Activated CD8-positive, alpha-beta T cell treated with anti-CD3 and anti-CD28 coated beads for 36 hours (primary cell): ENCODE data around the gene PLTP. TPM values are rescaled to one million over a fixed set of nuclear protein-coding genes. Genes with fewer than 3 reads are reported as not detected.

ENCODE experiments used
- ATAC-seq: fragments of 200-7000 bp; cut with Tn5 transposase; one replicate; pipeline ENCODE4 v1.10.0; 2021; ENCODE audit warnings: mild to moderate bottlenecking, moderate library complexity
- CTCF ChIA-PET: fragments of 350-600 bp; sonication (Branson Sonifier 250); formaldehyde crosslinking; loops from one replicate; lab custom pipeline; 2021; ENCODE audit warnings: antibody characterized with exemption; lab: Charles Lee
- POLR2A ChIA-PET: fragments of 350-600 bp; sonication (Branson Sonifier 250); formaldehyde crosslinking; loops from one replicate; lab custom pipeline; 2021; ENCODE audit warnings: antibody characterized with exemption; lab: Charles Lee
- DNase-seq: peaks from one replicate; pipeline ENCODE4 v3.0.0-alpha.2; 2020
- H3K27ac Mint-ChIP-seq: one replicate; pipeline ENCODE4 v1.8.0; 2021; ENCODE audit warnings: mild to moderate bottlenecking, mixed read lengths
- H3K27me3 Mint-ChIP-seq: one replicate; pipeline ENCODE4 v1.8.0; 2021; ENCODE audit warnings: mixed read lengths
- H3K36me3 Mint-ChIP-seq: one replicate; pipeline ENCODE4 v1.8.0; 2021; ENCODE audit warnings: low read depth, mixed read lengths
- H3K4me1 Mint-ChIP-seq: one replicate; pipeline ENCODE4 v1.8.0; 2021; ENCODE audit warnings: low read depth, mixed read lengths
- H3K4me3 Mint-ChIP-seq: one replicate; pipeline ENCODE4 v1.8.0; 2021; ENCODE audit warnings: mild to moderate bottlenecking, moderate library complexity, mixed read lengths
- H3K9me3 Mint-ChIP-seq: one replicate; pipeline ENCODE4 v1.8.0; 2021; ENCODE audit warnings: mixed read lengths
- intact Hi-C: fragments of 100-400 bp; cut with micrococcal nuclease; formaldehyde crosslinking; loops from one replicate; pipeline ENCODE4 v1.10.0; 2022
- total RNA-seq, 2 experiments: library from RNA; stranded (reverse); gene quantifications; one replicate each; pipeline ENCODE4 v1.2.3, GENCODE V29; 2021
- TF ChIP-seq, protein P1 (sequence below): fragments of 200-600 bp; IDR thresholded peaks from one replicate; pipeline ENCODE4 v1.8.0; 2022; ENCODE audit warnings: antibody characterized with exemption, mild to moderate bottlenecking

The PLTP gene
- total RNA-seq, 2 experiments from 2014 or later: 7.4 to 8.6 TPM

DNA sequence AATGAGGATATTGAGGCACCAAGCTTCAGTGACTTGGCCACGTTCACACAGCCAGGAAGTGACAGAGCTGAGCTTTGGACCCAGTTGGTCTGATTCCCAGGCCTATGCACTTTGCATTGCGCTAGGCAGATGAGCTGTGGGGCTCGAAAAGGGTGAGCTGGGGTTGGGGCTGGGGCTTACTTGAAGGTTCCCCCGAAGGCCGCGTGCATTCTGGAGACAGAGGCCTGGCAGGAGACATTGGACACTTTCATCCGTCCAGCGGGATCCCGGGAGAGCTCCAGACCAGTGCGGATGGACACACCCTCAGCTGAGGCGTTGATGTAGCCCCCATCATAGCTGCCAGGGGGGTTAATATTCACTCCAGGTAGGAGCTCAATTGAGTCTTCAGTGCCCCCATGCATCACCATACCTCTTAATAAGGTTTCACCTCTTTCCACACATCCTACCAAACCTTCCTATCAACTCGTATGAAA is 2.6 kb downstream of the PLTP start:
- Mint-ChIP-seq H3K27ac (no peak overlapping the region), H3K9me3 (no peaks in the 10 kb centered on the region), H3K4me3 (no peak overlapping the region), H3K4me1 (peaks cover 17% of the 10 kb centered on the region), H3K27me3 (peaks cover 5% of the 10 kb centered on the region), H3K36me3 (no peaks in the 10 kb centered on the region)
- intact Hi-C loops: no loop called here
- ChIA-PET CTCF (interaction anchor here (0.7 to 1.9 kb wide), 2 partner anchors 24 to 60 kb away, joined by 3 to 7 read pairs; no protein-coding TSS in a partner anchor), POLR2A (interaction anchor here (0.5 to 4.4 kb wide), 8 partner anchors 9 to 827 kb away, joined by 3 to 35 read pairs (median 6); partner anchors contain the start of genes CTSA, NEURL2, PCIF1 and UBE2C)
- TF ChIP-seq, protein P1, sequence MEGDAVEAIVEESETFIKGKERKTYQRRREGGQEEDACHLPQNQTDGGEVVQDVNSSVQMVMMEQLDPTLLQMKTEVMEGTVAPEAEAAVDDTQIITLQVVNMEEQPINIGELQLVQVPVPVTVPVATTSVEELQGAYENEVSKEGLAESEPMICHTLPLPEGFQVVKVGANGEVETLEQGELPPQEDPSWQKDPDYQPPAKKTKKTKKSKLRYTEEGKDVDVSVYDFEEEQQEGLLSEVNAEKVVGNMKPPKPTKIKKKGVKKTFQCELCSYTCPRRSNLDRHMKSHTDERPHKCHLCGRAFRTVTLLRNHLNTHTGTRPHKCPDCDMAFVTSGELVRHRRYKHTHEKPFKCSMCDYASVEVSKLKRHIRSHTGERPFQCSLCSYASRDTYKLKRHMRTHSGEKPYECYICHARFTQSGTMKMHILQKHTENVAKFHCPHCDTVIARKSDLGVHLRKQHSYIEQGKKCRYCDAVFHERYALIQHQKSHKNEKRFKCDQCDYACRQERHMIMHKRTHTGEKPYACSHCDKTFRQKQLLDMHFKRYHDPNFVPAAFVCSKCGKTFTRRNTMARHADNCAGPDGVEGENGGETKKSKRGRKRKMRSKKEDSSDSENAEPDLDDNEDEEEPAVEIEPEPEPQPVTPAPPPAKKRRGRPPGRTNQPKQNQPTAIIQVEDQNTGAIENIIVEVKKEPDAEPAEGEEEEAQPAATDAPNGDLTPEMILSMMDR: no peak
- DNase-seq (no peak), ATAC-seq (no peak)

DNA sequence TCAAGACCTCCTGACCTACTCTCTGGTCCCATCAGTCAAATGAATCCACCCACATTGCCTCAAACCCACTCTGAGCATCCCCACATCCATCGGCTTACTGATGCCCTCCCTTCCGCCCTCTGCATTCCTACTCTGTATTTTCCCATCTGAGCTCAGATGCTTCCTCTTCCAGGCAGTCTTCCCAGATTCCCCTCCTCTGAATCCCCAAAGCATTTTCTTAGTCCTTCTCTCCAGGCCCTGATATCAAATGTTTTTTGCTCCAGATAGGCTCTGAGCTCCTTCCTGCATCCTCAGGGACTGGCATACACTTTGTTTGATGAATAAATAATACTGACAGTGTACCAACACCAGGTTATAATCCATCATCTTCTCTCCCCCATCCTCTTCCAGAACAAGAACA is 3.9 kb downstream of the PLTP start:
- peaks cover 16% of the 10 kb centered on the region for H3K4me1 Mint-ChIP-seq
- intact Hi-C loops: no loop called here
- DNase-seq: no peak
- H3K36me3 Mint-ChIP-seq: no peaks in the 10 kb centered on the region
- no peak overlapping the region for H3K27ac Mint-ChIP-seq
- TF ChIP-seq, protein P1: no peak
- CTCF ChIA-PET: interaction anchor here (0.9 to 1.0 kb wide), 2 partner anchors 62 to 108 kb away, joined by 3 to 4 read pairs; no protein-coding TSS in a partner anchor
- no peak overlapping the region for H3K4me3 Mint-ChIP-seq
- peaks cover 3% of the 10 kb centered on the region for H3K27me3 Mint-ChIP-seq
- no peak for ATAC-seq
- POLR2A ChIA-PET: interaction anchor here (0.7 to 4.4 kb wide), 3 partner anchors 18 to 559 kb away, joined by 4 to 35 read pairs (median 15); partner anchors contain the start of genes CTSA, NEURL2 and PCIF1
- H3K9me3 Mint-ChIP-seq: no peaks in the 10 kb centered on the region

DNA sequence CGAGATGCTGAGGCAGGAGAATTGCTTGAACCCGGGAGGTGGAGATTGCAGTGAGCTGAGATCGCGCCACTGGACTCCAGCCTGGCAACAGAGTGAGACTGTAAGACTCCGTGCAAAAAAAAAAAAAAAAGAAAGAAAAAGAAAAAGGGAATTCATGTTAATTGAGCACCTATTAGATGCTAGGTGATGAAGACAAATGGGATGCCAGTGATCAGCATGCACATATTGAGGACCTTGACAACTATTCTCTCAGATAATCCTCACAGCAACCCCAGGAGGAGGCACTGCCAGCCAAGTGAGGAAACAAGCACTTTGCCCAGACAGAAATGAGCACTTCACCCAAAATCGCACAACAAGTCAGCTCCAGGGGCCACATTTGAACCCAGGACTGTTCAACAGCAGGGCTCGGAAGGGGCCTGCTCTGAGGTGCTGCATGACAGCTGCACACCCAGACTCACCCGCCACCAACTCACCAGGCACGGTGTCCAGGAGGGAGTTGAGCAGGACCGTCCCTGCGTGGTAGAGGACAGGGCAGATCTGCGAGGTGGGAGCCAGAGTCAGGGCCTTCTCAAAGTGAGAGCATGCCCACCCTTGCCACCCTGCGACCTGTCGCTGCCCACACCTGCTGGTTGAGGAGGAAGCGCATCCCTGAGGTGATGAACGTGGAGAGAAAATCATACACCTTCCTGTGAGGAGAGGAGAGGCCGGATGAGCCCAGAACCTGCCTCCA is 4.6 kb downstream of the PLTP start:
- no peaks in the 10 kb centered on the region for H3K36me3 Mint-ChIP-seq
- no peak for DNase-seq

DNA sequence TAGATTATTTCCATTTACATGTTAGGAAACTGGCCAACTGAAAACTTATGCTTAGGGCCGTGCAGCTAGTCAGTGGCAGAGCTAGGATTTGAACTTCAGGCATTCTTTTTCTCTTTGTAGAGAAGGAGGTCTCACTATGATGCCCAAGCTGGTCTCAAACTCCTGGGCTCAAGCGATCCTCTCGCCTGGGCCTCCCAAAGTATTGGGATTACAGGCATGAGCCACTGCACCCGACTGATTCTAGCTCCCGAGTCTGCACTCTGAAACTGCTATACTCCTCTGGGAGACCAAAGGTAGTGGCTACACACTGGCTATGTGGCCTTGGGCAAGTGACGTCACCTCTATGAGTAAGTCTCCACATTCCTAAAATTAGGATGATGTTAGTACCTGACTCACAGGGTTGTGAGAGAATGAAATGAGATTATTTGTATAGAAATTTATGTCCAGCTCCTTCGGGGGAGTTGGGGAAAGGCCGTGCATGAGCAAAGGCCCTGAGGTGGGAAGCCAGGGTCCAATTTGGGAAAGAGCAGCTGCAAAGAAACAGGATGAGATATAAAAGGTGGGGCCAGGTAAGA is 6.4 kb downstream of the PLTP start:
- Mint-ChIP-seq H3K4me1 (peaks cover 2% of the 10 kb centered on the region), H3K9me3 (no peaks in the 10 kb centered on the region), H3K36me3 (no peaks in the 10 kb centered on the region), H3K4me3 (no peak overlapping the region), H3K27ac (no peak overlapping the region), H3K27me3 (no peaks in the 10 kb centered on the region)
- ChIA-PET POLR2A (interaction anchor here (0.8 to 2.6 kb wide), 6 partner anchors 9 to 46 kb away, joined by 3 to 11 read pairs (median 4); partner anchors contain the start of genes CTSA, NEURL2 and ZSWIM1), CTCF (interaction anchor here (0.6 to 1.6 kb wide), 5 partner anchors 20 to 106 kb away, joined by 3 to 11 read pairs (median 3); partner anchors contain the start of gene PCIF1)
- no peak for DNase-seq
- TF ChIP-seq, protein P1: no peak
- ATAC-seq: no peak
- intact Hi-C loops: no loop called here

More for the DNA sequence above, 4.6 kb downstream of the PLTP start:
- TF ChIP-seq, protein P1: no peak
- Mint-ChIP-seq H3K9me3 (no peaks in the 10 kb centered on the region), H3K27me3 (peaks cover 2% of the 10 kb centered on the region), H3K27ac (no peak overlapping the region), H3K4me3 (no peak overlapping the region), H3K4me1 (peaks cover 14% of the 10 kb centered on the region)
- ChIA-PET POLR2A (no interaction called here), CTCF (interaction anchor here (0.9 to 1.0 kb wide), 2 partner anchors 62 to 108 kb away, joined by 3 to 4 read pairs; no protein-coding TSS in a partner anchor)
- no peak for ATAC-seq
- intact Hi-C loops: no loop called here
